GM19324 (cell line): ENCODE results near the gene RHEBL1.

Source experiments
- ATAC-seq: cut with Tn5 transposase; IDR thresholded peaks from one replicate; pipeline ENCODE4 v1.9.1; 2021; ENCODE audit warnings: mild to moderate bottlenecking, moderate library complexity; ENCODE audit not compliant: unreplicated experiment, low FRiP score

Gene RHEBL1

GRCh38 chr12:49022558-49023178, 47.1 kb downstream of the RHEBL1 start:
- no peak for ATAC-seq

GRCh38 chr12:49021292-49021915, 48.4 kb downstream of the RHEBL1 start:
- ATAC-seq, result no peak

- no peak for ATAC-seq
Measured at GRCh38 chr12:49020441-49020840, 49.3 kb downstream of the RHEBL1 start.

DNA sequence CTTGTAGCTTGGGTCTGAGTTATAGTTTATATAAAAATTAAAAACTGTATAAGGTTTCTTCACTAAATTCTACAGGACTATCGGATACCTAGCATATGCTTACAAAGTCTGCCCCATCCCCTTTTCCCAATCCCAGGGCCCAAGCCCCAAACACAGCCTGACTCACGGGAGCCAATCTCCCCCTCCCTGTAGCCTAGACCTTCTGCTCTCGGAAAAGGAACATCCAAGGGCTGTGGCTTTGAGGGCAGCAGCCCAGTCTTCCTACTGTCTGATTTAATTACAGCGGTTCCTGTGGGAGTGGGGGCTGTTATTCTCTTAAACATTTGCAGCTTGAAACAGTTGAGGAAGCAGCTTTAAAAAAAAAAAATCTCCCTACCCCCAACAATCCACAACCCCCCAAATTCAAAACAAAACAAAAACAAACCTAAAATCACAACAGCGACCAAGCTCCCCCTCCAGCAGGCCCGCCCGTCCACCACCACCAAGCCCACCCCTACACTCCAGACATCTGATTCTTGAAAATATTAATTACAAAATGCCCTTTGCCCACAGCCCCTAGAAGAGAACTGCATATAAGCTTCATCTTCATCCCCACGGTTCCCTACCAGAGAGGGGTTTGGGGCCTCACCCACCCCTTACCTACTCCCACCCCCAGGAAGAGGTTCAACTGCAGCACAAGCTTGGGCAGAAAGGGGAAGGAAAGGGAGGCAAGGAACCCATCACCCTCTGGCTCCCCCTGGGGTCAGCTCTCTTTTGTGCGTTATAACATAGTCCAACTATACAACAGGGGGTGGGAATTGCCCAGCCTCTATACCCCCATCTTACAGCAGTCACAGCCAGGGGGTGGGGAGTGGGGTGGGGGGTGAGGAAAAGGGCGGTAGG, 50.1 kb downstream of the RHEBL1 start:
- ATAC-seq, result no peak

DNA sequence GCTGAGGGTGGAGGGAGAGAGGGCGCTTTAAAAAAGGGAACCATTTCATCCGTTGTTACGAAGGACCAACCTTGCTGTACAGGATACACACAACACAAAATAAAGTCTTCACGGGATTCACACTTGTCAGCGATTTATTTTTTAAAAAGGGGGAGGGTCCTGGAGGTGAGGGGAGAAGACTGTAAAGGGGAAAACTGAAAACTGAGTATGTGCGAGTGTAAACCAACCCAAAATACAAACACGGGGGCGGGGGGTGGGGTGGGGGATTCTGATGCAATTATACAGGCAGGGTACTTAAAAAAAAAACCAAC, 50.7 kb downstream of the RHEBL1 start:
- ATAC-seq, result peak; percentile 19

GRCh38 chr12:49018261-49019119, 51.3 kb downstream of the RHEBL1 start, which contains the start of gene PRKAG1:
Gene PRKAG1, minus strand, starts transcription at chr12:49018776. Its CDS starts 36 bp downstream, at chr12:49018740.
- peak; percentile 95 for ATAC-seq

DNA sequence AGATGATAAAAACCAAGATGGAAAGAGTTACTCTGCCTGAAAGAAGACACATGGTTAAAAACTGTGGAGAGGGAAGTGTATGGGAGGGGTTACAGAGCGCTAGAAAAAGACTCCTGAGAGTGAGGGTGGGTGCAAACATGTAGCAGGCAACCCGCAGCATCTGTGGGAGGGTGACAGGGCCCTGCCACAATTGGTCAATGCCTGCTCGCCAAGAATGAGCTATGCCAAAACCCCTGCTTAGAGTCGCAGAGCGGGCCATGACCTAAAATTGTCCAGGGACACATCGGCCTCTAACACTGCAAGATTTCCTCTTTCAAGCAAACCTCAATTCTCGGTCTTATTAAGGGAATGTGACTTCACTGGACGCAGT, 51.9 kb downstream of the RHEBL1 start:
- no peak for ATAC-seq

- no peak for ATAC-seq
Measured at GRCh38 chr12:49015196-49015595, 54.6 kb downstream of the RHEBL1 start.
